Hematopoietic multipotent progenitor cell treated with erythropoietin and hydrocortisone succinate and interleukin-3 and kit ligand, for 6 days (in vitro differentiated cells): ENCODE results near the gene ASB13.
A peak's percentile ranks its signal among the peaks of the same experiment; 100 is the strongest.

Experiments
- DNase-seq: peaks from one replicate; pipeline ENCODE4 v3.0.0-alpha.2; 2015

ASB13 gene

DNA sequence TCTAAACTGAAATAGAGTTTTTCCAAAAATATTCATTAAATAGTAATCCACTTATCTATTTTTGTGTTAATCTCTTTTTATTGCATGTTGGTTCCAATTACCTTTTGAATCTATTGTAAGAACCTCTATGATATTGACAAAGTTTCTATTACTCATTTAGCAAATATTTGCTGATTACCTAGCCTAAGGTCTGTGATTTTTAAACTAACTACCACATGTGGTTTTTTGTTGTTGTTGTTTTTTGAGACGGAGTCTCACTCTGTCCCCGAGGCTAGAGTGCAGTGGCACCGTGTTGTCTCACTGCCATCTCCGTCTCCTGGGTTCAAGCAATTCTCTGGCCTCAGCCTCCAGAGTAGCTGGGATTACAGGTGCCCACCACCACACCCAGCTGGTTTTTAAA lies 2.0 kb upstream of the ASB13 start:
- DNase-seq: no peak

DNA sequence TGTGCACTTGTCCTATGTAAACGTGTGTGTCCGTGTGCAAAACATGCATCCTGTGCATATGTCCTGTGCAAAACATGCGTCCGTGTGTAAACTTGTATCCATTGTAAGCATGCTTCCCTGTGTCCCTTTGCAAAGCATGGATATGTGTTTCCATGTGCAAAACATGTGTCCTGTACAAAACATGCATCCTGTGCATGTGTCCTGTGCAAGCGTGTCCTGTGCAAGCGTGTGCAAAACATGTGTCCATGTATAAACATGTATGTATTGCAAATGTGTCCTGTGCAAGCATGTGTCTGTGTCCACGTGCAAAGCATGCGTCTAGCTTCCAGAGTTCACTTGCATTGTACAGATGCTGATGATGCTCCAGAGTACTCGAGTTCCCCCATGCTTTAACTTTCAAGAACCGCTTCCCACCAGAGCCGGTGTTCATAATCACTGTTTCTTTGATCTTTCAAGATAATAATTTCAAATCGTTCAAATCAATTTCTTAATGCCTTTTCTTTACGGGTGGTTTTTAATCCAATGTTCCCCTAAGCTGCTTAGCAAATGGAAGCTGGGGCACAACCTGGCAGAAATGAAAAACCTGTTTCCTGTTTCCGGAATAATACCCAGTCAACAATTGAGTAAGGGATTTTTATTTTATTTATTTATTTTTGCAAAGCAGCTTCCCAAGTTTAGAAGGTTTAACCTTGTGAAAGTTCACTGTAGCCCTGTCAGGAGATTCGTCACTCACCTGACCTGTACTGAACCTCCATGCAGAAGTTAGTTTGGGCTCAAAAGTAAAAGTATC lies 641 bp upstream of the ASB13 start:
- DNase-seq: peak; percentile 12

DNA sequence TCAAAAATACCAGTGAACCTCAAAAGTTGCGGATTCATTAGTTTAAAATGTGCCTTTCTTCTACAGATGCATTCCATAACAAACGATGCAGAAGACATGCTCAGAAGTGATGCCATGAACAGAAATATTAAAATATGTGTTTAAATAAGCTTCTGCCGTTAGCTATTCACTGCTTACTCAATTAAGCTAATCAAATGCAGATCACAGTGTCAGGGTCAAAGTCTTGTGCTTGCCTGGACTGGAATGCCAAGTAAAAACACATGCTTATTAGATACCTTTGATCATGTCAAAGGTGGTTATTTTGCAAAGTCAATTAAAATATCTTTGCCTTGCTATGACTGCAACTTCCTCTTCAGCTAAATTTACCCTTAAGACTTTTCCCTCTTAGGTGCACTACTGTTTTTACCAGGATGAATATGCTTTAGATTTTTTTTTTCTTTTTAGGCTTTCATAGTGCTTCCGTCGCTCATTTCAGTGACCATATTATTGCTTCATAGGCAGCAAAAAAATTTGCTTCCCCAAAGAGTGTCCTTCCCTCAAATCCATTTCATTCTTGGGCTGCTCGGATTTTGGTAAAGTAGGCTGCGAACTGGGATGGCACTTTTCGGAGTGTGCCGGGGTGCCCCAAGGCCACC lies 905 bp downstream of the ASB13 start:
- peak; percentile 53 for DNase-seq

DNA sequence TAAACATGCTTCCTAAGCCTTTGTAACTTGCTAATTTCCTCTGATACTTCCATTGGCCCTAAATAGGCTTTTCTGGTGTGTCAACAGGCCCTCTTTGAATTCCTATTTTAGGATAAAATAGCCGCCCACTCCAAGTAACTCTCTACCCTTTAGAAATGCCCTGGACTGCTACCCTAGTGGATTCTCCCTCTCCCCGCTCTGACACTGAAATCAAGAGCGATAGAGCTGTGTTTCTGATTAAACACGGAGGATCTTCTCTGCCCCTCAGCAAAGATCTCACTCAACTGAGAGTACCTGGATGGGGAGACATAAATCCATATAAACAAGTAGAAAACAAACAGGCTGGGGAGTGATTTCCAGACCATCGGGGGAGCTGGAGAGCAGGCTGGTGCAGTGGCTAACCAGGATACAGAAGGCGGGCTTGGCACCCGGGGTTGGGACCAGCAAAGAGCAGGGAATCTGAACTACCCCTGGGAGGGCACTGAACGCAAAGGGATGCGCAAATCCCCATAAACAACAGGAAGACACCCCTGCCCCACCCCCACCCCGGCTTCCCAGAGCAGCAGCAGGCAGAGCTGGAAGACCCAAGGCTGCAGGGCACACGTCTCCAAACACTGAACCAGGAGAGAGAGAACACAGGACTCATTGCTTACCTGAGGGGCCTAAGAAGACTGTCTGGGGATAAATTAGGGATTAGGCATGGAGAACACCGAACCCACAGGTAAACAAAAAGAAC lies 2.5 kb downstream of the ASB13 start:
- DNase-seq: peak; percentile 38

DNA sequence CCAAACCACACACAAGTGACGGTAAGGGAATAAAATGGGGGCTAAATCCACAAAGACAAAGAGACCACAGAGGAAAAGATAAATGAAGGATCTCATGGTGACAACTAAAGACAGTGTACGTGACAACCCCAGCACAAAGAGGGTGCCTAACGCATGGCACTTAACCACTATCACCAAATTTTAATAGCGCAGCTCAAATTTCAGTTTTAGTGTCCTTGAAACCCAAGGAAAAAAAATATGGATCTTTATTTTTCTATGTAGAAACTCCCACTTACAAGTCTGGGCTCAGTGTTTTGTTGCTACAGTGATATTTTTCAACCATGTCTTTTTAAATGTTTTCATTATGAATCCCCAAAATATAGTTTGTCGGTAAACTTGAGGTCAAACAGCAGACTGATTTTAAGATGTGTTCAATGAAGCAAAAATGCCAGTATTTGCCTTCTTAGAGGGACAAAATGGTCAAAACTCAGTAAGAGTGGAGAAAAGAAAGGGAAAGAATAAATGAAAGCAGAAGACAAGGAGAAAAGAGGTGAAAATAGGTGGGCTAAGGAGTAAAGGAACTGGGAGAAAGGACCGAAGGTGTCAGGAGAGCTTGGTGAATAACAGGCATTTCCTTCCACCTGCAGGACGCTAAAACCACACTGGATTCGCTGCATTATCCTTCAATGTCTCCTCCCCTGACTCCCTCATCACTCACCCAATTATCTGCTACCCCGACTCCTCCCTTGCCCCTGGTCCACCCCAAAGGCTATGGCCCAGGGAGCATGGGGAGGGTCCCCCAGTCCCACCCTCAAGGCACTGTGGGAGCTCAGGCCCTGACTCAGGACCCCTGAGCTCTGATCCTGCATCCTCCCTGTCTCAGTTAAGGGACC lies 3.5 kb downstream of the ASB13 start:
- DNase-seq: no peak

DNA sequence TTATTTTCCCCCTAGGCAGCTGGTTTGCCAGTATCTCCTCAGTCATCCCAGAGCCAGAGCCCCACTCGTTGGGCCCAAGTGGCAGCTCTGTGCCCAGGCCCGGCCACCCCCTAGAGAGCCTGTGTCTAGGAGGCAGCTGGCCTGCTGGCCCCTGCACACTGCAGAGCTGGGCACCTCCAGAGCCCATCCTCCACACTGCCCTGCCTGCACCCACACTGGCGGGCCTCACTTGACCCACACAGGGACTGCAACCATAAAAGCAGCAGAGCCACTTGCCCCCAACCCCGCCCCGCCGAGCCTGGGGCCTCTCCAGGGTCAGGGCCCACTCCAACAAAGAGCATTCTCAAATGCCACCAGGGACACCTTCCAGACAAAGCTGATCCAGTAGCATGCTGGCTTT lies 5.4 kb downstream of the ASB13 start:
- DNase-seq: no peak

DNA sequence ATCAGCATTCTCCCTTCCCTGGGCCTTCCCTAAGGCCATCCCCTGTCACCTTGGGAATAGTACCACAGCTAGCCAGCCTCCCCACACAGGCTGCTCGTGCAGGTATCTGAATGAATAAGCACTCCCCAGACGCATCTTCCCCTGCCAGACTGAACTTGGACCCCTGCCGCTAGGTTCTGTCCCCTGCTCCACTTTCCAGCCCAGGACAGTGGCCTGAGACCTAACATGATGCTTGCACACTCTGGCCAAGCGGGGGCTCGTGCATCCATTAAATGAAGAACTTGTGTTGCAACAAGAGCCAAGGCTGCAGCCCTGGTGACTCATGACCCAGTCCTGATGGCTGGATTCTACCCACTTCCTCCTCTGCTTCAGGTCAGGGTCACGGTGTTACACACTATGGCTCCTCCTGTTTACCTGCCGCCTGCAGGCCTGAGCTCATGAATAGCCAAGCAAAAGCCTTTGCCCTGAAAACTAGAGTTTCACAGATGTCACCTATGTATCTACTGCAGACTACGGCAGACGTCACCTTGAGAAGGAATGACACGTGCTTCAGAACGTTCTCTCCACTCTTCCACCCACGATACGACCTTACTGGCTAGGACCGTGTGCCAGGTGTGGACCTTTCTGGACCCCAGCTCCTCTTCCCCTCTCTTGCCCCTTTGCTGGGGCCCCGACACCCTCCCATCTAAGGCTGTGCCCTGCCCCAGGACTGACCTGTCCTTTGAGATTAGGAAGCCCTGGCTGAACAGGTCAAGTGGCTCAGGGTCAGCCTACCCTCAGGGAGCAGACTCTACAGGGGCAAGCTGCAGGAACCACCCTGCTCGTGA lies 6.5 kb downstream of the ASB13 start:
- peak; percentile 51 for DNase-seq

DNA sequence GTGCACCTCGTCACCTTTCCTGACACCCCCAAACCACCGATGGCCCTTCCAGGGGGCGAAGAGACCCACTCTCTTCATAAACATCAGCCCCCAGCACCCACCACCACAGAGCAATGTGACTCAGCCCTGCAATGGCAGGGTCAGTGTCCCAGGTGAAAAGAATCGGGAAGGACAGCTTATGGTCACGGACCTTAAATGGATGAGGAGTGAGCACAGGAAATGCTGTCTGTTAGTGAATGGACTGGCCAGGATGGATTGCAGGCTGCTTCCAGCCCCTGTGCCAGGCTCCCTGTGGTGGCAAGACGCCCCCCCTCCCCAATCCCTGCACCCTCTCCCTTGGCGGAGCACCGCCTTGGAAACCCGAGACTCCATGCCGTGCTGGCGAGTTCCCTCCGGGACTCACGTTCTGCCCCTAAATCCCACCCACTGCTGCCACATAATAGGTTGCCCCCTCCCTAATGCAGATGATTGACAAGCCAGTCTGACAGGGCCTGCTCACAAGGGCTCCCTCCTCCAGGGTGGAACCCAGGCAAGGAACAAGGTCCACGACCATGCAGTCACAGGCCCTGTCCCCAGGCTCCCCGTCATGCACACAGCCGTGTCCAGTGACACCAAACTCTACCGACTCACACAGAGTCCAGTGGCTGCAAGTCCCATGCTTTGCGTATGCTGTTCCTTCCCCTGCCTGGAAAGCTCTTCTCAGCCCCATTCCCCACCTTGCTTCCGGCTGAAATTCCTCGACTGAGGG lies 7.3 kb downstream of the ASB13 start:
- no peak for DNase-seq

DNA sequence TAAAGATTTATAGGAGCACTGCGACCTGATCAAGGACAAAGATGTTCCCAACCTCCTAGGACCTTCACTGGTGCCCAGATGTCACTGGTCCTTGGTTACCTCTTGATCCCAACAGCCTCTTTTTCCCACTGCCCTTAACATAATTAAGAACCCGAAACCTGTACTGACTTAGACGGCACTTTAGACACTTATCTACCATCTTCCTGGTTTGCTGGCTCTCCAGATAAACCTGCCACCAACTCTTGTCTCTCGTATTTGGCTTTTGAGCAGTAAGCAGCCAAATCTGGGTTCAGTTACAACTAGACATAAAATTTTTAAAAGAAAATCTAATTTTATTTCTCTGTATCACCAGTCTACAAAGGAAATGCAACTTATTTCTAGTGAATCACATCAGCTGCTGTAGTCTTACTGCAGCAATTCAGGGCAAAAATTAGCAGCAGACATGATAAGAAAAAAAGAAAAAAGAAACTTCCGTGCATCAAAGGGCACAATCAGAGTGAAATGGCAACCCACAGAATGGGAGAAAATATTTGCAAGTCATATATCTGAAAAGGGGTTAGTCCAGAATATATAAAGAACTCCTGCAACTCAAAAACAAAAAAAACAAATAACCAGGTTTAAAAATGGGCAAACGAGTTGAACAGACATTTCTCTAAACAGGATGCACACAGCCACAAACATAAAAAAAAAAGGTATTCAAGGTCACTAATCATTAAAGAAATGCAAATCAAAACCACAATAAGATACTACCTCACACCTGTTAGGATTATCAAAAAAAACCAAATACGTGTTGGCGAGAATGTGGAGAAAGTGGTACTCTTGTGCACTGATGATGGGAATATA lies 9.4 kb downstream of the ASB13 start:
- peak; percentile 37 for DNase-seq

DNA sequence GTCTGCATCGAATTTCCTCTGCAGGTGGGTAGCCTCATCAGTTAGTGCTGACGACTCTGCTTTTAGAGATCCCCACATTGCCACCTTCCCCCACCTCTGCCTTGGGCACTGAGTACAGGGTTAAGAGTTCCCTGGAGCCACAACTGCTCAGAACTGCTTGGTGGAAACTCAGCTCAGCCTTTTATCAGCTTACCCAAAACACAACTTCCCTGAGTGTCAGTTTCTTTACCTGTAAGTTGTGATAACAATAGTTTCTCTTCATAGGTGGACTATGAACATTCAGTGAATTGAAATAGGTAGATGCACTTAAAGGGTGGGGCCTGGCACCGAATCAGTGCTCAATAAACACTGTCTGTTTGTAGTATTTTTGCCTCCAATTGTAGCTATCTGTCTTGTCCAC lies 11.3 kb downstream of the ASB13 start:
- DNase-seq: no peak

DNA sequence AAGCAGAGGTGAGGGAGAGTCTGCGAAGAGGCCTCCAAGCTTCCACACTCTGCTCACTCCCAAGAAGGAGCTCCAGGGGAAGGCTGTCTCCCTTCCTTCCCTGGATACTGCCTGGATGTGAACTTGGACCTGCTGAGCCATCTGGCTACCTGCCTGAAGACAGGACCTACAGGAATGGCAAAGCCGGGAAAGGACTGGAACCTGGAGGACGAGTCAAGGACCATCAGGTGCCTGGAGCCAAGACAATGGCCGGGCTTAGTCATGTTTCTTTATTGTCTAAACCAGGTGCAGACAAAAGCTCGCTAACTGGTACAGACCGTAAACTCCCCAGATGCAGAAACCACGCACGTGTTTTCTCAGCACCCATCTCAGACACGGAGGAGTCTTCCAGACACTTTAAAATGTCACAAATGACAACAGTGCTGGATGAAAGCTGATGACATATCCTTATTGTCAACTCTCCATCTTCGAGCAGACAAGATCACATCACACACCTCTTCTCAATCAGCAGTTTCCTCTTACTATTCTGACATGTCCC lies 12.1 kb downstream of the ASB13 start:
- no peak for DNase-seq

DNA sequence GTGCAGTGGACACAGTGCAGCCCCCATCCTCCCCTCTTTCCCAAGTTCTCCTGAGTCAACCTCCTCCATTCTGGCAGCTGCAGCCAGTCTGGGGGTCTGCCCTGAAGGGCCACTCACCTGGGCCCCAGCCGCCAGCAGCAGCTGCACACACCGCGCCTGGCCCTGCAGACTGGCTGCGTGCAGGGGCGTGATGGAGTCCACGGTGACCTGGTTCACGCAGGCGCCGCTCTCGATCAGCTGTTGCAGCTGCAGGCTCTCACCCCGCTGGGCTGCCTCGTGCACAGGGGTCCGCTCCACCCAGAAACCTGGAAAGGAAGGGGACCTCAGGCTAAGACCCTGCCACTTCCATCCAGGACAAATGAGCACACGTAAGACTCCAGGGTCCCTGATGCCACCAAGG lies 13.6 kb downstream of the ASB13 start:
- DNase-seq: no peak

DNA sequence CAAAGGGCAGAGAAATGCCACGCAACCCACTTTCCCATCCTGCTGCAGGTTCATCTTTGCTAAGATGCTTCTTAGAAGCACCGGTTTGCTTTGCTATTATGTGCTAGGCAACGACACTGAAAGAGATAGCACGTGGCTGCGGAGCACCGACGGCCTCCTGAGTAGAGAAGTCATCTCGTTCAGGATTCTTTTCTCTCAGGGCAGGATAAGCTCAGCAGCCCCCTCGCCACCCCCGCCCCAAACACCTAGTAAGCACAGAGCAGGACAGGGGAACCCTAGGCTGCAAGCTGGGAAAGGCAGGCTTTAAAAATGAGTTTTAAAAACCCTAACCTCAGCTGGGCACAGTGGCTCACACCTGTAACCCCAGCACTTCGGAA lies 15.0 kb downstream of the ASB13 start:
- DNase-seq: no peak

DNA sequence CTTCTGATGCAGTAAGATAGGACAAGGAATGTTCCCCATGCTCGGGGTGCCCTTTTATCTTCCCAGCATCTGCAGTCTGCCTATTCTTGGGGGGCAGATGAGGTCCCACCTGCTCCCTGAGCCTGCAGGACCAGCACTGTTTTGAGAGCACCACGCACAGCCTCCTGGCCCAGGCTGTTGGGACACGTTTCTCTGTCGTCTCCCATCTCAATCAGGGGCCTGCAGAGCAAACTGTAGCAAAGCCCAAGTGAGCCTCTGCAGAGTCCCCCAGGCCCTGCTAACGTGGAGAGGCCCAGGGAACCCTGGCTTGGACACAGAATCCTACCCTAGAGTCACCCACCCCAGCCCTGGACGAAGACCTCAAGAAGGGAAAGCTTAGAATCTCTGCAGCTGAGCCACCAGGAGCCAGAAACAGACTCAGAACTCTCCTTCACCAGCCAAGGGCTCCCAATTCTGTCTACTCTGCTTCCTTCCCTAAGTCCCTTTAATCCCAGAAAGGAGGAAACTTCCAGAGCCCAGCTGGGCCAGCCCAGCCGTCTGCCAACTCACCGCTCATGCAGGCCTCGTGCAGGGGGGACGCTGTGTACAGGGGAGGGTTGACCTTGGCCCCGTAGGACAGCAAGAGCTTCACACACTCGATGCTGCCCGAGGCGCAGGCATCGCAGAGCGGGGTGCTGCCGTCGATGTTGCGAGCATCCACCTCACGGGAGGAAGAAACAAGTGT lies 15.6 kb downstream of the ASB13 start:
- no peak for DNase-seq

DNA sequence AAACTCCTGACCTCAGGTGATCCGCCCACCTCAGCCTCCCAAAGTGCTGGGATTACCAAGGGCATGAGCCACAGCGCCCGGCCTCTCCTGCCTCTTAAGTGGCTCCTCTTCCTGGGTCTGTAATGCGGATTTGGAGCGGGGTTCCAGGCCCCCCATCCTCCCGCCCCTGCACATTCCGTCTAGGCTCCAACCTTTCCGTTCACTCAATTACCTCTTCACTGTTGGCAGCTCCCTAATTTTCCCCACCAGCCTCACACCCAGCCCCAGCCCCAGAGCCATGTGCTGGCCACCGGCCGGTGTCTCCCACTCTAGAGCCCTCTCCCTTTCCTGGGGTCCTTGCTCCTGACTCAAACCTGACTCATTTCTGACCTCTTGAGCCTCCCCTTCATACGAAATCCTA lies 16.6 kb downstream of the ASB13 start:
- DNase-seq: no peak

DNA sequence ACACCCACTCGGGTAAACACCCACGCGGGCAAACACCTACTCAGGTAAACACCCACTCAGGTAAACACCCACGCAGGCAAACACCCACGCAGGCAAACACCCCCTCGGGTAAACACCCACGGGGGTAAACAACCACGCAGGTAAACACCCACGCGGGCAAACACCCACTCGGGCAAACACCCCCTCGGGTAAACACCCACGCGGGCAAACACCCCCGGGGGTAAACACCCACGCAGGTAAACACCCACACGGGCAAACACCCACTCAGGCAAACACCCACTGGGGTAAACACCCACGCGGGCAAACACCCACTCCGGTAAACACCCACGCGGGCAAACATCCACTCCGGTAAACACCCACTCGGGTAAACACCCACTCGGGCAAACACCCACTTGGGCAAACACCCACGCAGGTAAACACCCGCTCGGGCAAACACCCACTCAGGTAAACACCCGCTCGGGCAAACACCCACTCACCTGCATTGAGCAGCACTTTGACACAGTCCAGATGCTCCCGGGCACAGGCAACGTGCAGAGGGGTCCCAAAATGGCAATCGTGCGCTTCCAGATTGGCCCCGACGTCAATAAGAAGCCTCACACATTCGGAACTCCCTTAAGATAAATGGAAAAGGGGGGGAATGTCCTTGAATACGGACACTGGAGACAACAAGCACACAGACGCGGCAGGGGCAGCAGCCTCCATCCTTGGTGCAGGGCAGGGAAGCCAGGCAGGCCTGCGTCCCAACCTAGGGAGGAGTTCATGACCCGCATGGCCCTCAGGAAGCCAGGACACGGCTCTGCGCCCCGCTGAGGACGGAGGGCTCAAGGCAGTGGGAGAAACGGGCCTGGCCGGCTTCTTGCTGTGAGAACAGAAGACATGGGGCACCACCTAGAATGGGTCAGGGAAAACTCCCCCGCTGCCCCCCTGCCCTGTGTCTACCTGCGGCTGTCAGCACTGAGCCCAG lies 17.6 kb downstream of the ASB13 start:
- no peak for DNase-seq

DNA sequence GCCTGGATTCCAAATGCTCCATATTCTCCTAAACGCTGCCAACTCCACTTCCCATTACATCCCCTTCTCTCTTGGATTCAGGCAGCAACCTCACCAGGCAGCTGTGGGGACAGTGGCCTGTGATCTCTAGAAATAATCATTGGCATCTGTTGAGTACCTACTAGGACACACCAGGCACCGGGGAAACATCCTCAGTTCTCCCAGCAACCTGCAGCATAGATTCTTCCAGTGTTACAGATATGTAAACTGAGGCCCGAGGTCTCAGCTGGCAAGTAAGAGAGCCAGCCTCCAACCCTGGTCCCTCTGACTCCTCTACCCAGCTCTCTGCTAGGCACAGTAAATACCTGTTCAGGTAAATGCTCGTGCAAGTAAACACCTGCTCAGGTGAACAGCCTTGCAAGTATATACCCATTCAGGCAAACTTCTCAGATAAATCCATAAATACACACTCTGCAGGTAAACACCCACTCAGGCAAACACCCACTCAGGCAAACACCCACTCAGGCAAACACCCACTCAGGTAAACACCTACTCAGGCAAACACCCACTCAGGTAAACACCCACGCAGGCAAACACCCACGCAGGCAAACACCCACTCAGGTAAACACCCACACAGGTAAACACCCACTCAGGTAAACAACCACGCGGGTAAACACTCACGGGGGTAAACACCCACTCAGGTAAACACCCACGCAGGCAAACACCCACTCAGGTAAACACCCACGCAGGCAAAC lies 18.7 kb downstream of the ASB13 start:
- no peak for DNase-seq
